ENCODE measurements around the gene TNFRSF21.

Gene TNFRSF21

DNA sequence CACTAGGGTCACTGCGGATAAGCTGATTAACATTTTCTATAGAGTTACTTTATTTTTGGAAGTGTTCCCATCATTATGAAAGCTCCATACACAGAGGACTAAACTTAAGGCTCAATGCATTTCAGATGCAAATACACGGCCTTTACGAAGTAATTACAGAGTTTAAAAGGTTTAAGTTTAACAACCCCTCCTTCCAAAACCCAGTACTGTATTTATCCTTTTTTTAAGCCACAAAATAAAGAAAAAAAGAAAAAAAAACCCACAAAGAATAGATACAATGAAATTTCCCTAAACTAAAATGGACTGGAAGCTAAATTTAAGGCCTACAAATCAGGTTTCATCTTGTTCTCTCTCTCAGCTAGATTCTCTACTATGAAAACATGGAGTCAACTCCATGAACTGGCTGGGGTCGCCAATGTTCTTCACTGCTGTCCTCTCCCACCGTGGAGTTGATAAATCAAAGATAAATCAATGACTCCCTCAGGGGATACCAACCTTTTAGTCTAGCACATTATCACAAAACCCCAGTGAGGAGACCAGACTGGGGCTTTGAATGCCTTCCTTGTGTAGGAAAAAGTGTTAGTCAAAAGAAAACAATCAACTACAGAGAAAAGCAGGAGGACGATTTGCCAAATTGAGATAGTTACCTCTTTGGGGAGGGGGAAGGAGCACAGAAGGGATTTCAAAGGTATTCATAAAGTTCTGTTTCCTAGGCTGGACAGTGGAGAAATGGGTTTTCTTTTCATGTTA is 52.5 kb downstream of the TNFRSF21 start:
- no peak overlapping the region for H2BK120ac ChIP-seq (ENCODE audit: low read depth, low read length)
- H3K36me3 ChIP-seq (ENCODE audit: control insufficient read depth in 1 of 2, insufficient read depth in 2 of 2, low read depth in 1 of 2, low read length in 2 of 2): peaks cover 17 to 47% of the 10 kb centered on the region in 2 experiments
- no peak overlapping the region for H3K27ac ChIP-seq (ENCODE audit: low read length, poor library complexity, severe bottlenecking)
- no peak overlapping the region for H3K4me2 ChIP-seq (ENCODE audit: low read length, poor library complexity, severe bottlenecking)
- H3K4me3 ChIP-seq (ENCODE audit: insufficient read depth in 1 of 2, low read depth in 1 of 2, low read length in 2 of 2): no peak overlapping the region
- H2BK12ac ChIP-seq (ENCODE audit: low read length in 2 of 2): no peak overlapping the region
- H3K23ac ChIP-seq (ENCODE audit: low read length in 2 of 2): no peak overlapping the region
- H2BK15ac ChIP-seq (ENCODE audit: low read depth, poor library complexity, severe bottlenecking): no peak overlapping the region
- H3K27me3 ChIP-seq (ENCODE audit: control insufficient read depth in 1 of 2, insufficient read depth in 1 of 2, low read length in 2 of 2): no peaks in the 10 kb centered on the region
- no peak overlapping the region for H2BK5ac ChIP-seq (ENCODE audit: low read depth, low read length, poor library complexity, severe bottlenecking)
- H4K91ac ChIP-seq (ENCODE audit: low read length): no peak overlapping the region
- H3K9me3 ChIP-seq (ENCODE audit: control insufficient read depth, low read length): no peaks in the 10 kb centered on the region
- H3K79me1 ChIP-seq (replicated peaks; ENCODE audit: low read length, poor library complexity, severe bottlenecking): peaks cover 24% of the 10 kb centered on the region
- no peak overlapping the region for H3K4ac ChIP-seq (ENCODE audit: low read depth in 1 of 2, low read length in 2 of 2)
- H4K8ac ChIP-seq (ENCODE audit: low read length): no peak overlapping the region
- no peaks in the 10 kb centered on the region for H3K4me1 ChIP-seq (ENCODE audit: control insufficient read depth, insufficient read depth, low read depth, low read length)
- no peak overlapping the region for H2AFZ ChIP-seq (ENCODE audit: low read depth, low read length)
- no peak for DNase-seq
- H3K18ac ChIP-seq (ENCODE audit: low read depth in 1 of 2, low read length in 2 of 2): no peak overlapping the region
- H2AK5ac ChIP-seq (ENCODE audit: low read length, severe bottlenecking): no peak overlapping the region
- H3K14ac ChIP-seq (ENCODE audit: low read length in 2 of 2): no peak overlapping the region
- WGBS: 90% methylated on average over 6 of the region's 6 CpGs
- H3K9ac ChIP-seq (ENCODE audit: low read length): no peak overlapping the region

DNA sequence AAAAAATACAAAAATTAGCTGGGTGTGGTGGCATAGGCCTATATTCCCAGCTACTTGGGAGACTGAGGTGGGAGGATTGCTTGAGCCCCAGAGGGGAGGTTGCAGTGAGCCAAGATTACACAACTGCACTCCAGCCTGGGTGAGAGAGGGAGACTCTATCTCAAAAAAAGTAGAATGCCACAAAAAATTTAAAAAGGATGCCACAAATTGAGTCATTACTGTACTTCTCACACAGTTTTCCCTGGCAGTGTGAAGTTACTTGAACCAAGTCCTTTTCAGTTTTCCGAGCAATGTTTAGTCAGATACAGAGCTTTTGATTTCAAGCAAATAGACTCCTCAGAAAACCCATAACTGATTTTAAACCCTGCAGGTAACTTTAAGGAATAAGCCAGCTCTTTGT is 53.3 kb downstream of the TNFRSF21 start:
- peaks cover 21% of the 10 kb centered on the region for H3K79me1 ChIP-seq (replicated peaks; ENCODE audit: low read length, poor library complexity, severe bottlenecking)
- H3K18ac ChIP-seq (ENCODE audit: low read depth in 1 of 2, low read length in 2 of 2): no peak overlapping the region
- H3K4ac ChIP-seq (ENCODE audit: low read depth in 1 of 2, low read length in 2 of 2): no peak overlapping the region
- H2BK15ac ChIP-seq (ENCODE audit: low read depth, poor library complexity, severe bottlenecking): no peak overlapping the region
- WGBS: 96% methylated on average over 1 of the region's 1 CpG
- H3K9me3 ChIP-seq (ENCODE audit: control insufficient read depth, low read length): no peaks in the 10 kb centered on the region
- peaks cover 17 to 52% of the 10 kb centered on the region in 2 experiments for H3K36me3 ChIP-seq (ENCODE audit: control insufficient read depth in 1 of 2, insufficient read depth in 2 of 2, low read depth in 1 of 2, low read length in 2 of 2)
- no peak overlapping the region for H4K8ac ChIP-seq (ENCODE audit: low read length)
- H2BK5ac ChIP-seq (ENCODE audit: low read depth, low read length, poor library complexity, severe bottlenecking): no peak overlapping the region
- no peak overlapping the region for H3K4me2 ChIP-seq (ENCODE audit: low read length, poor library complexity, severe bottlenecking)
- H3K4me1 ChIP-seq (ENCODE audit: control insufficient read depth, insufficient read depth, low read depth, low read length): no peaks in the 10 kb centered on the region
- no peak overlapping the region for H2AK5ac ChIP-seq (ENCODE audit: low read length, severe bottlenecking)
- no peak overlapping the region for H2BK12ac ChIP-seq (ENCODE audit: low read length in 2 of 2)
- H3K27ac ChIP-seq (ENCODE audit: low read length, poor library complexity, severe bottlenecking): no peak overlapping the region
- H3K14ac ChIP-seq (ENCODE audit: low read length in 2 of 2): no peak overlapping the region
- H3K23ac ChIP-seq (ENCODE audit: low read length in 2 of 2): no peak overlapping the region
- no peak overlapping the region for H3K9ac ChIP-seq (ENCODE audit: low read length)
- no peaks in the 10 kb centered on the region for H3K27me3 ChIP-seq (ENCODE audit: control insufficient read depth in 1 of 2, insufficient read depth in 1 of 2, low read length in 2 of 2)
- DNase-seq: no peak
- no peak overlapping the region for H4K91ac ChIP-seq (ENCODE audit: low read length)
- no peak overlapping the region for H2BK120ac ChIP-seq (ENCODE audit: low read depth, low read length)
- H2AFZ ChIP-seq (ENCODE audit: low read depth, low read length): no peak overlapping the region
- no peak overlapping the region for H3K4me3 ChIP-seq (ENCODE audit: insufficient read depth in 1 of 2, low read depth in 1 of 2, low read length in 2 of 2)

DNA sequence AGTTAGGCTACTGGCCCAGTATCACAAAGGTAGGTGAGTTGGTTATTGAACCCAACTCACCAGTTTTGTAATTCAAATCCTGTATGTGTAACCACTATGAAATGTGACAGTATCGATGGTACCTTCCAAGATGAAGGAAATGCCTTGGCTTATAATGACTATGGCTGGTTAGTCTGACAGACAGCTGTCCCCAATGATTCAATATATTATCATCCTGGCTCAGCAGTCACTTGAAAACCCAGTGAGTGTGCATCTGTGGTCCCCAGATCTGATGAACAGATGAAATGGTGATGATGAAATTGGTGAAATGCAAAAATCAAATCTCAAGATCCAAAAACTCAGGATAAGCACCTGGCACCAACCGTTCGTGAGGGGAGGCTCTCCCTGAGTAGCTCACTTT is 54.8 kb downstream of the TNFRSF21 start:
- DNase-seq: no peak
- H3K27ac ChIP-seq (ENCODE audit: low read length, poor library complexity, severe bottlenecking): no peak overlapping the region
- H2BK120ac ChIP-seq (ENCODE audit: low read depth, low read length): no peak overlapping the region
- H3K23ac ChIP-seq (ENCODE audit: low read length in 2 of 2): no peak overlapping the region
- H4K91ac ChIP-seq (ENCODE audit: low read length): no peak overlapping the region
- H2AFZ ChIP-seq (ENCODE audit: low read depth, low read length): no peak overlapping the region
- H3K36me3 ChIP-seq (ENCODE audit: control insufficient read depth in 1 of 2, insufficient read depth in 2 of 2, low read depth in 1 of 2, low read length in 2 of 2): peaks cover 17 to 61% of the 10 kb centered on the region in 2 experiments
- no peak overlapping the region for H2BK15ac ChIP-seq (ENCODE audit: low read depth, poor library complexity, severe bottlenecking)
- no peak overlapping the region for H3K18ac ChIP-seq (ENCODE audit: low read depth in 1 of 2, low read length in 2 of 2)
- no peak overlapping the region for H3K4me3 ChIP-seq (ENCODE audit: insufficient read depth in 1 of 2, low read depth in 1 of 2, low read length in 2 of 2)
- H3K27me3 ChIP-seq (ENCODE audit: control insufficient read depth in 1 of 2, insufficient read depth in 1 of 2, low read length in 2 of 2): no peaks in the 10 kb centered on the region
- H3K4me1 ChIP-seq (ENCODE audit: control insufficient read depth, insufficient read depth, low read depth, low read length): peaks cover 1% of the 10 kb centered on the region
- peaks cover 13% of the 10 kb centered on the region for H3K79me1 ChIP-seq (replicated peaks; ENCODE audit: low read length, poor library complexity, severe bottlenecking)
- no peak overlapping the region for H3K14ac ChIP-seq (ENCODE audit: low read length in 2 of 2)
- no peaks in the 10 kb centered on the region for H3K9me3 ChIP-seq (ENCODE audit: control insufficient read depth, low read length)
- no peak overlapping the region for H2BK12ac ChIP-seq (ENCODE audit: low read length in 2 of 2)
- H3K4me2 ChIP-seq (ENCODE audit: low read length, poor library complexity, severe bottlenecking): no peak overlapping the region
- H2AK5ac ChIP-seq (ENCODE audit: low read length, severe bottlenecking): no peak overlapping the region
- no peak overlapping the region for H3K4ac ChIP-seq (ENCODE audit: low read depth in 1 of 2, low read length in 2 of 2)
- no peak overlapping the region for H3K9ac ChIP-seq (ENCODE audit: low read length)
- no peak overlapping the region for H2BK5ac ChIP-seq (ENCODE audit: low read depth, low read length, poor library complexity, severe bottlenecking)
- no peak overlapping the region for H4K8ac ChIP-seq (ENCODE audit: low read length)
- 100% methylated on average over 3 of the region's 3 CpGs for WGBS

DNA sequence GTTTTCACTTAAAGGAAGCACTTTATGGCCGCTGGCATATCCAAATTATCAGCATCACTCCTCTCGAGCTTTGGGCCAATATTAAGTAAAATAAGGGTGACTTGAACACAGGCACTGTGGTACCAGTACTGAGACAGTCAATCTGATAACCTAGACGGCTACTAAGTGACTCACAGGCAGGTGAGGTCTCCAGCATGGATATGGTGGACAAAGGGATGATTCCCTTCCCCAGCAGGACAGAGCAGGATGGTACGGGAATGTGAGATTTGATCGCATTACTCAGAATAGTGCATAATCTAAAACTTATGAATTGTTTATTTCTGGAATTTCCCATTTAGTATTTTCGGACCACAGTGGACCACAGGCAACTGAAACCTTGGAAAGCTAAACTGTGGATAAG is 55.7 kb downstream of the TNFRSF21 start:
- H2BK12ac ChIP-seq (ENCODE audit: low read length in 2 of 2): no peak overlapping the region
- no peak overlapping the region for H3K23ac ChIP-seq (ENCODE audit: low read length in 2 of 2)
- peaks cover 13 to 57% of the 10 kb centered on the region in 2 experiments for H3K36me3 ChIP-seq (ENCODE audit: control insufficient read depth in 1 of 2, insufficient read depth in 2 of 2, low read depth in 1 of 2, low read length in 2 of 2)
- DNase-seq: no peak
- no peaks in the 10 kb centered on the region for H3K27me3 ChIP-seq (ENCODE audit: control insufficient read depth in 1 of 2, insufficient read depth in 1 of 2, low read length in 2 of 2)
- no peak overlapping the region for H3K14ac ChIP-seq (ENCODE audit: low read length in 2 of 2)
- no peak overlapping the region for H4K91ac ChIP-seq (ENCODE audit: low read length)
- H3K18ac ChIP-seq (ENCODE audit: low read depth in 1 of 2, low read length in 2 of 2): no peak overlapping the region
- no peak overlapping the region for H3K4me3 ChIP-seq (ENCODE audit: insufficient read depth in 1 of 2, low read depth in 1 of 2, low read length in 2 of 2)
- H2AK5ac ChIP-seq (ENCODE audit: low read length, severe bottlenecking): no peak overlapping the region
- no peak overlapping the region for H3K27ac ChIP-seq (ENCODE audit: low read length, poor library complexity, severe bottlenecking)
- H2AFZ ChIP-seq (ENCODE audit: low read depth, low read length): no peak overlapping the region
- H2BK5ac ChIP-seq (ENCODE audit: low read depth, low read length, poor library complexity, severe bottlenecking): no peak overlapping the region
- H4K8ac ChIP-seq (ENCODE audit: low read length): no peak overlapping the region
- H3K9me3 ChIP-seq (ENCODE audit: control insufficient read depth, low read length): no peaks in the 10 kb centered on the region
- no peak overlapping the region for H2BK15ac ChIP-seq (ENCODE audit: low read depth, poor library complexity, severe bottlenecking)
- H3K9ac ChIP-seq (ENCODE audit: low read length): no peak overlapping the region
- 92% methylated on average over 2 of the region's 6 CpGs for WGBS
- no peak overlapping the region for H3K4ac ChIP-seq (ENCODE audit: low read depth in 1 of 2, low read length in 2 of 2)
- H3K4me2 ChIP-seq (ENCODE audit: low read length, poor library complexity, severe bottlenecking): no peak overlapping the region
- peaks cover 1% of the 10 kb centered on the region for H3K4me1 ChIP-seq (ENCODE audit: control insufficient read depth, insufficient read depth, low read depth, low read length)
- H3K79me1 ChIP-seq (replicated peaks; ENCODE audit: low read length, poor library complexity, severe bottlenecking): peaks cover 9% of the 10 kb centered on the region
- no peak overlapping the region for H2BK120ac ChIP-seq (ENCODE audit: low read depth, low read length)

Measured in mesenchymal stem cell (in vitro differentiated cells and primary cell).